GM23248 (cell line): ENCODE data around the gene ALCAM.

Experiments used
- EZH2 ChIP-seq: fragments of 200-600 bp; sonication (generic); IDR thresholded peaks from 2 replicates; pipeline ENCODE4 v1.6.1; 2018; ENCODE audit warnings: antibody characterized with exemption, mild to moderate bottlenecking; ENCODE audit not compliant: insufficient read depth, poor library complexity, severe bottlenecking
- EZH2phosphoT487 ChIP-seq: fragments of 200-600 bp; sonication (generic); IDR thresholded peaks from 2 replicates; pipeline ENCODE4 v1.6.1; 2018; ENCODE audit warnings: antibody characterized with exemption, moderate library complexity, mild to moderate bottlenecking, low read depth; ENCODE audit not compliant: insufficient read depth

GRCh38 chr3:105598042-105598796 lies 231.5 kb downstream of the ALCAM start:
- TF ChIP-seq EZH2phosphoT487 (no peak), EZH2 (no peak)
